ENCODE results near the gene DENND10.
A peak's percentile ranks its signal among the peaks of the same experiment; 100 is the strongest.
"Not testable (repeated sequence)": the region's sequence is repeated elsewhere in the genome, so short reads cannot be mapped to it uniquely, and the experiment has no call there.

Gene DENND10

DNA sequence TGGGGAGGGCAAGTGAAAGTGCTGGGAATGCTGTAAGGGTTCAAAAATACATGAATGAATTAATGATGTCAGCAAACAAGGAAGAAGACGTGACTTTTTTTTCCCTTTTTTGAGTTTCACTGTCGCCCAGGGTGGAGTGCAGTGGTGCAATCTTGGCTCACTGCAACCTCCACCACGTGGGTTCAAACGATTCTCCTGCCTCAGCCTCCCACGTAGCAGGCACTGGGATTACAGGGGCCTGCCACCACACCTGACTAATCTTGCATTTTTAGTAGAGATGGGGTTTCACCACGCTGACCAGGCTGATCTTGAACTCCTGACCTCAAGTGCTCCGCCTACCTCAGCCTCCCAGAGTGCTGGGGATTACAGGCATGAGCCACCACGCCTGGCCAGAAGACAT lies 30.0 kb downstream of the DENND10 start:
- DNase-seq, result no peak

DNA sequence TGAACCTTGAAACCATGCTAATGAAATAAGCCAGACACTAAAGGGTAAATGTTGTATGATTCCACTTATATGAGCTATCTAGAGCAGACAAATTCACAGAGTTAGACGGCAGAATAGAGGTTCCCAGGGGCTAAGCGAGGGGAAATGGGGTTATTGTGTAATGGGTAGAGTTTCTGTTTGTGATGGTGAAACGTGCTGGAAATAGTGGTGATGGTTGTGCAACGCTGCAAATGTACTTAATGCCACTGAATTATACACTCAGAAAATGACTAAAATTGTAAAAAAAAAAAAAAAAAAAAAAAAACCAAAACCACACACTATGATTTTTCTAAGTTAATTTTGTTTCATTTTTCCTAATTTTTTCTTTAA lies 31.6 kb downstream of the DENND10 start:
- no peak for DNase-seq

GRCh38 chr10:119136084-119136483 lies 32.2 kb downstream of the DENND10 start:
- DNase-seq, result no peak

DNA sequence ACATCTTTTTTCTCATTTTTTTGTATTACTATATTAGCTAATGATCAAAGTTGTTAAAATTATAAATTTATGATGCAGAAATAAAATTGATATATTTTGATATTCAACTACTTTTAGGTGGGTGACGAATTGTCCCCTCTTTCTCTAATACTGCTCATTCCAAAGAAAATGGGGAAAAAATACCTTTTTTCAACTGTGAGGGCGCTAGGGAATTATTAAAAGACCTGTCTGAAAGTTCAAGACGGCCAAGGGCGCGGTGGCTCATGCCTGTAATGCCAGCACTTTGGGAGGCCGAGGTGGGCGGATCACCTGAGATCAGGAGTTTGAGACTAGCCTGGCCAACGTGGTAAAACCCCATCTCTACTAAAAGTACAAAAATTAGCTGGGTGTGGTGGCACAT lies 34.0 kb downstream of the DENND10 start:
- DNase-seq, result not testable (repeated sequence)

DNA sequence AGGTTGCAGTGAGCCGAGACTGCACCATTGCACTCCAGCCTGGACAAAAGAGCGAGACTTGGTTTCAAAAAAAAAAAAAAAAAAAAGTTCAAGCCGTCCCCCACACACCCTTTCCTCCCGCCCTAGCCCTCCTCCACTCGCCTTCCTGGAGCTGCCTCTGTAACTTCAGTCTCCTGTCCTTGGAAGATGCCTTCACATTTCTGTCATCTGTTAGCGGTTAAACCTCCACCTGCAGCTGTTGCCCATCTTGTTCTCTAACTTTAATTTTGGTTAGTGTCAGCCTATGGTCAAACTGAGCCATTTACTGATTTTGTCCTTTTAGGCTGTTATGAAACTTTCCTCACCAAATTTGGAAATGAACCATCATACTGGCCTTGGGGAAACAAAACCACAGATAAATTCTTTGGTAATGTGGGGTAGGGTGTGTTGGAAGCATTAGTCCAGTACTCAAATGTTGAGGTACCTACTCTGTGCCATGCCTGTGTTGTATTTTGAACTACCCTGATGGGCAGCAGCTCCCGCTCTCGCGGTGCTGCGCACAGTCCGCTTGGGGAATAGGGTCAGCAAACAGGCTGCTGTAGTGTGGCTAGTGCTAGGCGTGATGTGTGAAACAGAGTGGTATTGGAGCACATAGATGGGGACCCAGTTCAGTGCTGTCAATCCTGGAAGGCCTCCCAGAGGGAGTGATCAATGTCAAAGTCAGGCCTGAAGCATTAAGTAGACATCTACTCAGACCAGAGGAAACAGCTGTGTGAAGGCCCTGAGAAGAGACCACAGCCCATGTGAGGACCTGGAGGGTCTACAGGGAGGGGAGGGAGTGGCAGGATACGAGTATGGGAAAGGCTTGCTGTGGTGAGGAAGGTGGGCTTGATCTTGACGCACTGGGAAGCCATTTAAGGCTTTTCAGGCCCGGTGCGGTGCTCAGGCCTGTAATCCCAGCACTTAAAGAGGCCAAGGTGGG lies 34.7 kb downstream of the DENND10 start:
- DNase-seq, result no peak

DNA sequence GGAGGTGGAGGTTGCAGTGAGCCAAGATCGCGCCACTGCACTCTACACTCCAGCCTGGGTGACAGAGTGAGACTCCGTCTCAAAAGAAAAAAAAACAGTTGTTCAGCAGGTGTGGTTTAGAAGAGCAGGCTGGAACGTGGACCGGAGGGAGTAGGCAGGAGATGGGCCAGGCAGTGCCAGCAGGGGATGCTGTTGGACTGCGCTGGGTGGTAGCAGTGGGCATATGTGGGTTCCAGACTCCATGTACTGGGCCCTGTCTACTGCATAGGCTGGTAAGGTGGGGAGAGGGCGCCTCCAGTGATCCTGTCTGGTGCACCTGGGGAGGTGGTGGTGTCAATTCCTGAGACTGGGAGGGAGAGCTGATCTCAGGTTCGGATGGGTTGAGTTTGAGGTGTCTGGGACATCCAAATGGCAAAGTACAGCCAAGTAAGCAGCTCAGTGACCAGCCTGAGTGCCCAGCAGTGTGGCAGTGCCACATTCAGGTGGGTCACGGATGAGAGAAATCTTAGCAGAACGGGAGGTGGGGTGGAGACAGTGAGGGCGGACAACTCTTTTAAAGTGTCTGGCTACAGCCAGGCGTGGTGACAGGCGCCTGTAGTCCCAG lies 35.7 kb downstream of the DENND10 start:
- peak; percentile 67 for DNase-seq

GRCh38 chr10:119140603-119141245 lies 36.8 kb downstream of the DENND10 start:
- DNase-seq, result no peak

DNA sequence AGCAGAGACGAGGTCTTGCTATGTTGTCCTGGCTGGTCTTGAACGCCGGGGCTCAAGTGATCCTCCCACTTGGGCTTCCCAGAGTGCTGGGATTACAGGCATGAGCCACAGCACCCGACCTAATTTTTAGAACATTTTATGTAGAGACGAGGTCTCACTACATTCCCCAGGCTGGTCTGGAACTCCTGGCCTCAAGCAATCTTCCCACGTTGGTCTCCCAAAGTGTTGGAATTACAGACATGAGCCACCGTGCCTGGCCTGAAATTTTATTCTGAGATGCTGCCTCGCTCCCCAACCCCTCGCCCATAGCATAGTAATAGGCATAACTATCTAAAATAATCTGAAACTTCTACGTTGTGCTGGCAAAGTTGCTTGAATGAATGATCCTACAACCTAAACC lies 39.7 kb downstream of the DENND10 start:
- DNase-seq, result no peak

DNA sequence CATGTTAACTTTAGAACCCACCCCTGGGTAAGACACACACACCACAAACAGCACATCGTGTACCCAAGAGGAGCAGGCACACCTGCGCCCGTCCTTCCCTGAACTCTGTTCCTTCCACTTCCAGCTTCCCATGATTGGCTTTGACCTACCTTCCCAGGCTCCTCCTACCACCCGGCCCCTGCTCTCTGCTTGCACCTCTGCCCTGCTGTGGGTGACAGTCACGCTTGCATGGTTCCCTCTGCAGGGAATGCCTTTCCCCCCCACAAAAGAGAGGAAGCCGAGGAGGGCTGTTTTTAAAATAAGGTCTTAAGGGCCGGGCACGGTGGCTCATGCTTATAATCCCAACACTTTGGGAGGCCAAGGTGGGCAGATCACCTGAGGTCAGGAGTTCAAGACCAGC lies 45.2 kb downstream of the DENND10 start:
- no peak for DNase-seq

DNA sequence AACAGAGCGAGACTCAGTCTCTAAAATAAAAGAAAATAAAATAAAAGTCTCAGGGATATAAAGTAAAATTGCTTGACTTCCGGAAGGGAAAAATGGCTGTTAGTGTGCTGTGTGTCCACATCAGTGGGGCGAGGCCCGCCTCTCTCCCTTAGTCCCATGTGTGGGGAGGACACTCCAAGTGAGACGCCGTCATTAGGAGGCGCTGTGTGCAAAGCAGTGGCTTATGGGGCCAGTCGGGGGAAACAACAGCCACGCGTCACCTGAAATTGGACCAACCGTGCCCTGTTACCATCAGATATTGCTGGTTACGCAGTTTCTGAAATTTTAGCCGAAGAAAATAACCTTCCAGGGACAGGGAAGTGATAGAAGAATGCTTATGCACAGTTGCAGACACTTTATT lies 45.8 kb downstream of the DENND10 start:
- peak; percentile 42 for DNase-seq

DNA sequence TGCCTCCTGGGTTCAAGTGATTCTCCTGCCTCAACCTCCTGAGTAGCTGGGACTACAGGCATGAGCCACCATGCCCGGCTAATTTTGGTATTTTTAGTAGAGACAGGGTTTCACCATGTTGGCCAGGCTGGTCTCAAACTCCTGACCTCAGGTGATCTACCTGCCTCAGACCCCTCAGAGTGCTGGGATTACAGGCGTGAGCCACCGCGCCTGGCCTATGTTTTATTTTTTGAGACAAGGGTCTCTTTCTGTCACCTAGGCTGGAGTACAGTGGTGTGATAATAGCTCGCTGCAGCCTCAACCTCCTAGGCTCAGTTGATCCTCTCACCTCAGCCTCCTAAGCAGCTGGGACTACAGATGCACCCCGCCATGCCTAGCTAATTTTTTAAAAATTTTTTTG lies 47.7 kb downstream of the DENND10 start:
- DNase-seq, result not testable (repeated sequence)

GRCh38 chr10:119153041-119153440 lies 49.1 kb downstream of the DENND10 start:
- no peak for DNase-seq

GRCh38 chr10:119153661-119154060 lies 49.7 kb downstream of the DENND10 start:
- no peak for DNase-seq

GRCh38 chr10:119159332-119159731 lies 55.4 kb downstream of the DENND10 start:
- DNase-seq, result no peak

GRCh38 chr10:119161680-119162451 lies 58.0 kb downstream of the DENND10 start:
- no peak for DNase-seq

- no peak for DNase-seq
Observed at GRCh38 chr10:119162452-119163092, 58.7 kb downstream of the DENND10 start.

- DNase-seq, result peak; percentile 85
Observed at GRCh38 chr10:119165171-119166117, 61.5 kb downstream of the DENND10 start, which contains the start of gene SFXN4. Gene SFXN4 (minus strand): TSS chr10:119165714. CDS start chr10:119165647, 67 bp downstream.

DNA sequence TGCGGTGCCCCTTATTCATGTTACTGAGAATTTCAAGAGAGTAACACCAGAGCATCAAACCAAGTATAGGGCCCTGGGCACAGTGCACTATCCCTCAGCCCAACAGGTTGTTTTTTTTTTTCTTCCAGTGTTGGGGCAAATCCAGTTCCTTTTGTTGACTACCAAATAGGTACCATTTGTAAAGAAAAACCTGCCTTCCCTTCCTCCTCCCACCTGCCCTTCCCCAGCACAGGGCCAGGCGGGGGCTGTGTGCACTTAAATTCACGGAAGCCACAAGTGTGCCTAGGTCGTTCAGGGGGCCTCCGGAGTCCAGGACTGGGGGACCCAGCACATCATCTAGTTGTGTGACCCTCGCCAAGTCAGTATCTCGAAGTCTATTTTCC lies 62.2 kb downstream of the DENND10 start:
- no peak for DNase-seq

- DNase-seq, result no peak
Observed at GRCh38 chr10:119166564-119166963, 62.7 kb downstream of the DENND10 start.

GRCh38 chr10:119167041-119167440 lies 63.1 kb downstream of the DENND10 start:
- DNase-seq, result no peak

DNA sequence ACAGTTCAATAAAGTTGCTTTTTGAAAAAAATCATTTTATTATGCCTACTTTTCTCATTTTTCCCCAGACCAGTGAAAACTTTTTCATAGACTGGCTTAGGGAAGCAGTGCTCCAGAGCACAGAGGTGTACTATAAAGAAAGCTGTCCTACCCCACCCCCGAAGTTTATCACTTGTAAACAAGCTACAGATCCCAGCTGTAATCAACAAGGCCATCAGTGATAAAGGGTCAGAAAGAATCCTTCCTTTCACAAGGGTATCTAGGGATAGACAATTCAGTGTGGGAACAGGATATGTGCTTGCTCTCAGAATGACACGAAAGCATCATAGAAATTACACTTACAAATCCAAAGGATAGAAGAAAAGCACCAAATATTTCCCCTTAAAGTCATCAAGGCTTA lies 70.2 kb downstream of the DENND10 start:
- no peak for DNase-seq
